Ovary (tissue), 9 donors: ENCODE measurements around the gene ZMYND8. TPM values are rescaled to one million over a fixed set of nuclear protein-coding genes. Genes with fewer than 3 reads are reported as not detected.

ENCODE experiments used
- DNase-seq, 5 donors: peaks; one replicate each; pipeline ENCODE4 v3.0.0-alpha.2; 2019 to 2020
- H3K27ac ChIP-seq, 2 donors: fragments of 200-600 bp; one replicate each; pipeline versions ENCODE4 v1.5.1 to v1.8.0; 2019 to 2022
- H3K27me3 ChIP-seq: fragments of 200-600 bp; one replicate; pipeline ENCODE4 v1.8.0; 2022
- H3K36me3 ChIP-seq: fragments of 200-600 bp; sonication (generic); one replicate; pipeline ENCODE4 v1.5.1; 2019
- H3K4me1 ChIP-seq: one replicate; pipeline ENCODE4 v1.8.1; 2013; ENCODE audit warnings: mild to moderate bottlenecking, moderate library complexity; ENCODE audit not compliant: insufficient read depth
- H3K4me3 ChIP-seq: fragments of 200-600 bp; sonication (generic); one replicate; pipeline ENCODE4 v1.5.1; 2017
- H3K9me3 ChIP-seq, 2 donors: fragments of 200-600 bp in 1 of 2; sonication (generic) in 1 of 2; one replicate each; pipeline versions ENCODE4 v1.5.1 to v1.8.1; 2013 to 2019; ENCODE audit warnings: mild to moderate bottlenecking in 1 of 2, moderate library complexity in 1 of 2
- CTCF ChIP-seq, 3 donors: fragments of 450-650 bp in 2 of 3; fragments of 200-600 bp in 1 of 3; IDR thresholded peaks; one replicate each; pipeline versions ENCODE4 v1.5.1 to v1.8.0; 2016 to 2022; ENCODE audit warnings: antibody characterized with exemption in 3 of 3, mild to moderate bottlenecking in 1 of 3
- EP300 ChIP-seq: sonication (generic); formaldehyde crosslinking; IDR thresholded peaks from one replicate; pipeline ENCODE4 v1.6.1; 2017; ENCODE audit warnings: antibody characterized with exemption
- POLR2A ChIP-seq: fragments of 450-650 bp; IDR thresholded peaks from one replicate; pipeline ENCODE4 v1.6.1; 2017; ENCODE audit warnings: antibody characterized with exemption, mild to moderate bottlenecking, moderate library complexity
- WGBS, 3 donors: extraction: QIAGEN DNeasy Blood & Tissue Kit in 1 of 3; methylation state at CpG; one replicate each; pipeline versions ENCODE4 v1.1.5 to v1.1.7; 2013 to 2017; 5-methylcytosine and 5-hydroxymethylcytosine counted together
- intact Hi-C, 4 donors: fragments of 100-400 bp; cut with DNase I; formaldehyde crosslinking; loops; one replicate each; pipeline versions ENCODE4 v1.11.0 to v1.15.1; 2022 to 2023
- polyA plus RNA-seq, 2 donors: library from polyadenylated mRNA; stranded (reverse); fragments of 200-250 nt in 1 of 2; fragments of 350-450 nt in 1 of 2; fragmentation: Illumina TruSeq in 1 of 2; extraction: RNeasy Lipid Tissue Mini Kit (QIAGEN cat#74804) in 1 of 2; gene quantifications; one replicate each; pipeline ENCODE4 v1.2.3, GENCODE V29; 2013 to 2014
- total RNA-seq, 7 donors: library from RNA; depleted of rRNA in 2 of 7; stranded (reverse); fragments of >200 nt in 2 of 7; fragmentation: NEBNext Ultra II Directional in 3 of 7; extraction: Animal tissue kit (Norgen Biotek cat#: 25700) in 3 of 7; gene quantifications; one replicate each; pipeline versions ENCODE4 v1.1.0 to v1.2.4, GENCODE V29; 2016 to 2023
- donor health status: DM: no; HTN: no; CAD: no; lungs with moderate emphysema.
- donor health status: DM: no; HTN: no; CAD: no.
- donor health status: Bipolar disorder and iron deficiency.
- donor health status: DM: yes; HTN: yes; CAD: no.
- donor health status: DM: no; HTN: no; CAD: no.
- donor health status: DM: yes; HTN: yes; CAD: no.

Gene ZMYND8
- total and polyA plus RNA-seq, 9 donors: 8.3 to 40.7 (median 30.5) TPM

- Histone ChIP-seq H3K4me1 (peaks cover 5% of the 10 kb centered on the region), H3K27ac (no peak overlapping the region), H3K36me3 (no peaks in the 10 kb centered on the region), H3K9me3 (no peaks in the 10 kb centered on the region), H3K27me3 (no peaks in the 10 kb centered on the region), H3K4me3 (no peak overlapping the region)
- TF ChIP-seq EP300: no peak
- no peak for TF ChIP-seq CTCF (IDR thresholded peaks at IDR 0.05)
- no peak for TF ChIP-seq POLR2A
- intact Hi-C loops: no loop called here
- 61 to 68% (median 67%) methylated on average over 16 of the region's 16 CpGs for WGBS, 3 donors
- peak in 1 of 5 donors; percentile 11 for DNase-seq
These were observed 97.5 kb downstream of the ZMYND8 start for GRCh38 chr20:47258745-47259695.

GRCh38 chr20:47257771-47258170, 98.7 kb downstream of the ZMYND8 start:
- TF ChIP-seq CTCF (IDR thresholded peaks at IDR 0.05): no peak
- TF ChIP-seq POLR2A: no peak
- no peak for TF ChIP-seq EP300
- Histone ChIP-seq H3K9me3 (no peaks in the 10 kb centered on the region), H3K36me3 (no peaks in the 10 kb centered on the region), H3K27ac (no peak overlapping the region), H3K4me1 (peaks cover 8% of the 10 kb centered on the region), H3K4me3 (no peak overlapping the region), H3K27me3 (no peaks in the 10 kb centered on the region)
- intact Hi-C loops: no loop called here
- peak in 1 of 5 donors; percentile 18 for DNase-seq
- 59 to 74% (median 64%) methylated on average over 3 of the region's 3 CpGs for WGBS, 3 donors

- no peak overlapping the region for H3K27ac ChIP-seq
- intact Hi-C loops: no loop called here
- H3K4me3 ChIP-seq: no peak overlapping the region
- no peaks in the 10 kb centered on the region for H3K9me3 ChIP-seq
- WGBS, 3 donors: 96 to 100% (median 99%) methylated on average over 1 of the region's 1 CpG
- no peaks in the 10 kb centered on the region for H3K36me3 ChIP-seq
- DNase-seq: no peak
- no peak for TF ChIP-seq CTCF (IDR thresholded peaks at IDR 0.05)
- no peak for TF ChIP-seq EP300
- no peak for TF ChIP-seq POLR2A
- peaks cover 8% of the 10 kb centered on the region for H3K4me1 ChIP-seq
- H3K27me3 ChIP-seq: no peaks in the 10 kb centered on the region
These were observed 99.2 kb downstream of the ZMYND8 start for GRCh38 chr20:47257256-47257655.

GRCh38 chr20:47256668-47257236, 99.7 kb downstream of the ZMYND8 start:
- intact Hi-C loops: no loop called here
- TF ChIP-seq POLR2A (no peak), EP300 (no peak), CTCF (IDR thresholded peaks at IDR 0.05) (no peak)
- no peak overlapping the region for H3K27ac ChIP-seq
- H3K9me3 ChIP-seq: no peaks in the 10 kb centered on the region
- no peaks in the 10 kb centered on the region for H3K36me3 ChIP-seq
- H3K4me1 ChIP-seq: peaks cover 8% of the 10 kb centered on the region
- 65 to 74% (median 71%) methylated on average over 8 of the region's 8 CpGs for WGBS, 3 donors
- H3K4me3 ChIP-seq: no peak overlapping the region
- peak in 1 of 5 donors; percentile 9 for DNase-seq
- H3K27me3 ChIP-seq: no peaks in the 10 kb centered on the region
